Fibroblast of lung (primary cell): Measurements from ENCODE around the gene DIAPH3. TPM values are rescaled to one million over a fixed set of nuclear protein-coding genes. Genes with fewer than 3 reads are reported as not detected.

Experiments
- DNase-seq, 2 donors: peaks; one replicate each; pipeline versions ENCODE4 v3.0.0 to v3.0.0-alpha.2; 2010; ENCODE audit warnings: low read depth in 2 of 2
- H2AFZ ChIP-seq: 2 replicates; pipeline ENCODE4 v1.5.1; 2012; ENCODE audit warnings: low read length, control low read depth, inconsistent platforms
- H3K27ac ChIP-seq: 2 replicates; pipeline ENCODE4 v1.5.1; 2011; ENCODE audit warnings: low read length, control low read depth; ENCODE audit not compliant: insufficient read depth
- H3K27me3 ChIP-seq: 2 replicates; pipeline ENCODE4 v1.5.1; 2011; ENCODE audit warnings: mild to moderate bottlenecking, low read length; ENCODE audit not compliant: control insufficient read depth, insufficient read depth
- H3K36me3 ChIP-seq: 2 replicates; pipeline ENCODE4 v1.5.1; 2011; ENCODE audit warnings: low read length; ENCODE audit not compliant: control insufficient read depth, insufficient read depth
- H3K4me1 ChIP-seq: 2 replicates; pipeline ENCODE4 v1.5.1; 2011; ENCODE audit warnings: low read length; ENCODE audit not compliant: control insufficient read depth, insufficient read depth; ENCODE audit errors: extremely low read depth
- H3K4me2 ChIP-seq: 2 replicates; pipeline ENCODE4 v1.5.1; 2011; ENCODE audit warnings: low read length, control low read depth; ENCODE audit not compliant: insufficient read depth; ENCODE audit errors: extremely low read depth
- H3K4me3 ChIP-seq, 4 experiments: fragments of 200-600 bp in 1 of 4; sonication (generic) in 1 of 4; replicated peaks in 1 of 4; 2 replicates each; pipeline ENCODE4 v1.5.1; 2011 to 2016; ENCODE audit warnings: low read length in 4 of 4, low read depth in 3 of 4, mild to moderate bottlenecking in 3 of 4, control low read depth in 2 of 4, inconsistent platforms in 1 of 4, mixed read lengths in 1 of 4; ENCODE audit not compliant: insufficient read depth in 1 of 4; ENCODE audit errors: control extremely low read depth in 1 of 4
- H3K79me2 ChIP-seq: 2 replicates; pipeline ENCODE4 v1.5.1; 2012; ENCODE audit warnings: mild to moderate bottlenecking, low read length, inconsistent platforms; ENCODE audit not compliant: control insufficient read depth, insufficient read depth
- H3K9ac ChIP-seq: 2 replicates; pipeline ENCODE4 v1.5.1; 2011; ENCODE audit warnings: mild to moderate bottlenecking, low read length, control low read depth; ENCODE audit not compliant: insufficient read depth
- H3K9me3 ChIP-seq: 2 replicates; pipeline ENCODE4 v1.5.1; 2012; ENCODE audit warnings: low read depth, low read length; ENCODE audit not compliant: control insufficient read depth, insufficient read depth
- H4K20me1 ChIP-seq: 2 replicates; pipeline ENCODE4 v1.5.1; 2011; ENCODE audit warnings: low read length; ENCODE audit not compliant: control insufficient read depth, insufficient read depth; ENCODE audit errors: extremely low read depth
- CTCF ChIP-seq, 2 donors: IDR thresholded peaks in 1 of 2; conservative IDR thresholded peaks in 1 of 2; 1 replicate in 1 of 2; 2 replicates in 1 of 2; pipeline ENCODE4 v1.5.1; 2011 to 2012; ENCODE audit warnings: low read length in 2 of 2, control low read depth in 1 of 2, inconsistent platforms in 1 of 2, low read depth in 1 of 2, mild to moderate bottlenecking in 1 of 2
- EZH2 ChIP-seq: IDR thresholded peaks from 2 replicates; pipeline ENCODE4 v1.5.1; 2012; ENCODE audit warnings: low read length, control low read depth, mild to moderate bottlenecking; ENCODE audit errors: missing control alignments
- polyA plus RNA-seq, 2 donors: library from polyadenylated mRNA; depleted of rRNA in 1 of 2; stranded (reverse) in 1 of 2; unstranded in 1 of 2; fragments of >200 nt; gene quantifications; 2 replicates each; pipeline ENCODE4 v1.2.1, GENCODE V29; 2011 to 2012; ENCODE audit warnings: missing spikeins in 1 of 2
- total RNA-seq: library from RNA; depleted of rRNA; stranded (reverse); fragments of >200 nt; gene quantifications from 2 replicates; pipeline ENCODE4 v1.2.1, GENCODE V29; 2014

The DIAPH3 gene
- total and polyA plus RNA-seq, 2 donors (not counting 1 experiment from before 2014, with no cell fraction given): 5.9 to 10.9 TPM

DNA sequence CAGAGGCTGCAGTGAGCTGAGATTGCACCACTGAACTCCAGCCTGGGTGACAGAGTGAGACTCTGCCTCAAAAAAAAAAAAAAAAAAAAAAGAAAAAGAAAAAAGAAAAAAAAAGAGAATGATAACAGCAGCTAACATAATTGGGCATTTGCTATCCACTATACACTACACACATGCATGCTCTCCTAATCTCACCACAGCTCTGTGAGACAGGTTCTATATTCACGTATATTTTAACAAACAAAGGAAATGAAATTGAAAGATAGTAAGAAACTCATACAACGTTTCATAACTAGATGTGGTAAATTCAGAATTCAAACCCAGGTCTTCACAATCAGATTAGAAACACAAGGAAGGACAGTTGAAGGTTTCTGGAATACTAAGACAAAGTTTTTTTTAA is 265.7 kb downstream of the DIAPH3 start:
- Histone ChIP-seq H4K20me1 (no peaks in the 10 kb centered on the region), H3K36me3 (no peaks in the 10 kb centered on the region), H3K27me3 (no peaks in the 10 kb centered on the region), H3K4me1 (no peaks in the 10 kb centered on the region), H3K79me2 (no peaks in the 10 kb centered on the region), H3K9ac (no peak overlapping the region), H3K27ac (no peak overlapping the region), H3K9me3 (no peaks in the 10 kb centered on the region), H2AFZ (no peak overlapping the region), H3K4me2 (no peak overlapping the region), H3K4me3 (no peak overlapping the region)
- no peak for DNase-seq
- TF ChIP-seq EZH2 (no peak), CTCF (conservative IDR thresholded peaks at IDR 0.05 in 1 of 2, IDR thresholded peaks at IDR 0.05 in 1 of 2; ENCODE audit: low read depth in 1 of 2, low read length in 2 of 2) (no peak)

DNA sequence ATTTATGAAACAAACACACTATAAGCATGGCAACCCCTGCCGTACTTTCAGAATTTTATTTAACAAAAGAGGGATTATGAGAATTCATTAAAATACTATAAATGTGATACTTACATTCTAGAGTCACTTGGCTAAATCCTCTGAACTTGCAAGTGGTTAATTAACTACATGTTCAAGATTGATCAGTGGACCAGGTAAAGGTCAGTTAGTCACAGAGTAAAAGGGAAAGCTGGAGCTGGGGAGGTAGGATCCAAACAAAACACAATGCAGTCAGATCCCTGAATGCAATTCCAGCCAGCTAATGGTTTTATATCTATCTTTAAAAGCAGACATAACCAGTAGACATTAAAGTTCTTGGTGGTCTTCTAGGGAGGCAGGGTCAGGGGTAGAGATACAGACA is 270.5 kb downstream of the DIAPH3 start:
- no peaks in the 10 kb centered on the region for H3K36me3 ChIP-seq
- no peak overlapping the region for H2AFZ ChIP-seq
- H3K27ac ChIP-seq: no peak overlapping the region
- H4K20me1 ChIP-seq: no peaks in the 10 kb centered on the region
- no peaks in the 10 kb centered on the region for H3K9me3 ChIP-seq
- H3K4me3 ChIP-seq: no peak overlapping the region
- no peak overlapping the region for H3K9ac ChIP-seq
- DNase-seq: no peak
- no peaks in the 10 kb centered on the region for H3K27me3 ChIP-seq
- no peaks in the 10 kb centered on the region for H3K4me1 ChIP-seq
- no peak overlapping the region for H3K4me2 ChIP-seq
- TF ChIP-seq EZH2 (no peak), CTCF (conservative IDR thresholded peaks at IDR 0.05 in 1 of 2, IDR thresholded peaks at IDR 0.05 in 1 of 2; ENCODE audit: low read depth in 1 of 2, low read length in 2 of 2) (no peak)
- H3K79me2 ChIP-seq: no peaks in the 10 kb centered on the region

GRCh38 chr13:59891053-59891452 is 272.7 kb downstream of the DIAPH3 start:
- no peaks in the 10 kb centered on the region for H3K79me2 ChIP-seq

More at GRCh38 chr13:59891053-59891452, 272.7 kb downstream of the DIAPH3 start:
- Histone ChIP-seq H3K36me3 (no peaks in the 10 kb centered on the region), H3K27me3 (no peaks in the 10 kb centered on the region), H4K20me1 (no peaks in the 10 kb centered on the region), H2AFZ (no peak overlapping the region), H3K4me1 (no peaks in the 10 kb centered on the region), H3K9me3 (no peaks in the 10 kb centered on the region), H3K27ac (no peak overlapping the region), H3K4me2 (no peak overlapping the region), H3K9ac (no peak overlapping the region), H3K4me3 (no peak overlapping the region)
- TF ChIP-seq CTCF (conservative IDR thresholded peaks at IDR 0.05 in 1 of 2, IDR thresholded peaks at IDR 0.05 in 1 of 2; ENCODE audit: low read depth in 1 of 2, low read length in 2 of 2): no peak
- no peak for TF ChIP-seq EZH2
- no peak for DNase-seq
